GM19238 (cell line): ENCODE results near the gene AHNAK.
A peak's percentile ranks its signal among the peaks of the same experiment; 100 is the strongest.
"Not testable (repeated sequence)": the region's sequence is repeated elsewhere in the genome, so short reads cannot be mapped to it uniquely, and the experiment has no call there.

ENCODE experiments used
- DNase-seq: peaks from one replicate; pipeline ENCODE4 v3.0.0; 2011; ENCODE audit warnings: low spot score; ENCODE audit not compliant: insufficient read length

Gene AHNAK, protein sequence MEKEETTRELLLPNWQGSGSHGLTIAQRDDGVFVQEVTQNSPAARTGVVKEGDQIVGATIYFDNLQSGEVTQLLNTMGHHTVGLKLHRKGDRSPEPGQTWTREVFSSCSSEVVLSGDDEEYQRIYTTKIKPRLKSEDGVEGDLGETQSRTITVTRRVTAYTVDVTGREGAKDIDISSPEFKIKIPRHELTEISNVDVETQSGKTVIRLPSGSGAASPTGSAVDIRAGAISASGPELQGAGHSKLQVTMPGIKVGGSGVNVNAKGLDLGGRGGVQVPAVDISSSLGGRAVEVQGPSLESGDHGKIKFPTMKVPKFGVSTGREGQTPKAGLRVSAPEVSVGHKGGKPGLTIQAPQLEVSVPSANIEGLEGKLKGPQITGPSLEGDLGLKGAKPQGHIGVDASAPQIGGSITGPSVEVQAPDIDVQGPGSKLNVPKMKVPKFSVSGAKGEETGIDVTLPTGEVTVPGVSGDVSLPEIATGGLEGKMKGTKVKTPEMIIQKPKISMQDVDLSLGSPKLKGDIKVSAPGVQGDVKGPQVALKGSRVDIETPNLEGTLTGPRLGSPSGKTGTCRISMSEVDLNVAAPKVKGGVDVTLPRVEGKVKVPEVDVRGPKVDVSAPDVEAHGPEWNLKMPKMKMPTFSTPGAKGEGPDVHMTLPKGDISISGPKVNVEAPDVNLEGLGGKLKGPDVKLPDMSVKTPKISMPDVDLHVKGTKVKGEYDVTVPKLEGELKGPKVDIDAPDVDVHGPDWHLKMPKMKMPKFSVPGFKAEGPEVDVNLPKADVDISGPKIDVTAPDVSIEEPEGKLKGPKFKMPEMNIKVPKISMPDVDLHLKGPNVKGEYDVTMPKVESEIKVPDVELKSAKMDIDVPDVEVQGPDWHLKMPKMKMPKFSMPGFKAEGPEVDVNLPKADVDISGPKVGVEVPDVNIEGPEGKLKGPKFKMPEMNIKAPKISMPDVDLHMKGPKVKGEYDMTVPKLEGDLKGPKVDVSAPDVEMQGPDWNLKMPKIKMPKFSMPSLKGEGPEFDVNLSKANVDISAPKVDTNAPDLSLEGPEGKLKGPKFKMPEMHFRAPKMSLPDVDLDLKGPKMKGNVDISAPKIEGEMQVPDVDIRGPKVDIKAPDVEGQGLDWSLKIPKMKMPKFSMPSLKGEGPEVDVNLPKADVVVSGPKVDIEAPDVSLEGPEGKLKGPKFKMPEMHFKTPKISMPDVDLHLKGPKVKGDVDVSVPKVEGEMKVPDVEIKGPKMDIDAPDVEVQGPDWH (N-terminal part only)

DNA sequence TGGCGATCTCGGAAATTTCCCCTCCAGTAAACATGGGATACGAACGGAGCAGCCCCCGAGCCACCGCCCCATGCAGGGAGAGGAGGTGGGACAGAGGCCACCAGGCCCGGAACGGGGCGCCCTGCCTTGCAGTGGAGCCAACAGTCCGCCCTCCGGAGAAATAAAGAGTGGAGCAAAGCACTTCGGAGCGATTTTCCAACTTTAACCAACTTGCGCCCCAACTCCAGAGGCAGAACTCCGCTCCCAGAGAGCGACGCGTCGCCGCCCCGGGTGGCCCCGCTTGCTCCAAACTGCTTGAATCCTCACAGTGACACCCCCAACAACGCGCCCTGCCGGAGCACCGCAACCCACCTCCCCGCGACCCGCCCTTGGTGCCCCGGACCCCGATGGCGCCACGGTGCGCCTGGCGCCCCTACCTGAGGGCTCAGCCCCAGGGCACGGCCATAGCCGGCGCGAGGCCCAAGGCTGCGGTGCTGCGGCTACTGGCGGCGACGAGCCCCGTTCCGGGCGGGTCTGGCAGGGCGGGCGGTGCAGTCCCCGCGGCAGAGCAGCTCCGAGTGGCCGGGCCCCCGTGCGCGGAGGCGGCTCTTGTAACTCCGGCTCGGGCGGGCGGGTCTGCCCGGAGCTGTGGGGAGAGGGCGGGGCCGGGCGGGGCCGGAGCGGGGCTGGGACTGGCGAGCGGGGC is at the start of gene AHNAK:
Gene AHNAK, minus strand, starts transcription at position 563 of the 685 bp plus-strand sequence. CDS start 10,708 bp downstream, outside the sequence.
- no peak for DNase-seq

DNA sequence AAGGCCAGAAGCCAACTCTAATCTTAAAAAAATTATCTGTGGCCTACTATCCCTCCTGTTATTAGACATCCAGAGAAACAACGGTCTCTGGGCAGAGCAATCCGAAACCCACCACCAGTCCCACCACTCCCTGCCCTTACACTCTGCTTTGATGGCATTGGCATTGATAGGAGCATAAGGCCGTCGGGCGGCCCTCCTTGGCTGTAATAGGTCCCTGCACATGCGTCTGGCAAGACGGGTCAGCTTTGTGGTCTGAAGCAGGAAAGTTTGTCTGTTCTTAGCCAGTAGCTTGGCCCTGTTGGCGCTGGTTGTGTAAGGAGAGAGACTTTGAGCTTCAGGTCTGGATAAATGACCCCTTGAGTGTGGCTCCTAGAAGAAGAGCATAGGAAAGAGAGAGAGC is 48.5 kb upstream of the AHNAK start:
- DNase-seq = no peak

DNA sequence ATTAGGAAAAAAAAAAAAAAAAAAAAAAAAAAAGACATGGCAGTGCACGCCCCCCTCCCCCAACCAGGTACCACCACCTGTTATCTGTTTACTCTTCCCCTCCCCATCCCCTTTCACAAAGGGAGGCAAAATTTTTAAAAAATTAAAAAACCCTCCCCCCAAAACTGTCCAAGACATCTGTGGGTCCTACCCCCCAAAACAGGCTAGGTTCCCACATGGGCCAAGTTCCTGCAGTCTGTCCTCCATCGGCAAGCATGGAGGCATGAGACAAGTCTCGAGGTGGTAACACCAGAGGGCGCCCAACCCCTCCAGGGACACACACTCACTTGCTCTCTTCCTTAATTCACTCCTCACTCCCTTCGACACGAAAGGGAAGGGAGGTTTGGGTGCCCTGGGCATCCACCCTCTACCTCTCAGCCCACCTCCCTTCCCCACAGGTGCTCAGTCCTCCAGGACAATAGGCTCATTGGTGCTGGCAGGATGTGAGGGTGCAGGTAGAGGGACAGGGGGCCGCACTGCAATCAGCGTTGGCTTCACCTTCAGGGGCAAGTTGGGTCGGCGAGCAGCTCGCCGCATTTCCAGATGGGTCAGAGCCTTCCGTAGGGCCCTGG is 46.9 kb upstream of the AHNAK start:
- DNase-seq = no peak

DNA sequence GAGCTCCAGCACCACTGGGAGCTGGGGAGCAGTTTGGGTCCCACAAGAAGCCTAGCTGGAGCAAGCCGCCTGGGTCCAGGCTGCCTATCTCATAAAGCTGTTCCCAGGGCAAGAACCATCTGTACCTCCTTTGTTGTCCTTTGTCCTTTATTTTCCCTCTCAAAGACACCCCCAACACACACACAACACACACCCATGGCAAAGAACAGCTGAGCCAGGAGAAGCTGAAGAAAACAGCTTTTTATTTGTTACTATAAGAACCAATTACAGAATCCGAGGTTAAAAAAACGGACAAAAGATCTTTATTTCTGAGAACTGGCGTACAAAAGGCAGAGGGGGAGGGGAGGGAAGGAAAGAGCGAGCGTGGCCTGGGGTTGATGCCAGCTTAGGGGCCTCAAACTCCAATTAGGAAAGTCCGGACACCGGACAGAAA is 46.4 kb upstream of the AHNAK start:
- DNase-seq = no peak

DNA sequence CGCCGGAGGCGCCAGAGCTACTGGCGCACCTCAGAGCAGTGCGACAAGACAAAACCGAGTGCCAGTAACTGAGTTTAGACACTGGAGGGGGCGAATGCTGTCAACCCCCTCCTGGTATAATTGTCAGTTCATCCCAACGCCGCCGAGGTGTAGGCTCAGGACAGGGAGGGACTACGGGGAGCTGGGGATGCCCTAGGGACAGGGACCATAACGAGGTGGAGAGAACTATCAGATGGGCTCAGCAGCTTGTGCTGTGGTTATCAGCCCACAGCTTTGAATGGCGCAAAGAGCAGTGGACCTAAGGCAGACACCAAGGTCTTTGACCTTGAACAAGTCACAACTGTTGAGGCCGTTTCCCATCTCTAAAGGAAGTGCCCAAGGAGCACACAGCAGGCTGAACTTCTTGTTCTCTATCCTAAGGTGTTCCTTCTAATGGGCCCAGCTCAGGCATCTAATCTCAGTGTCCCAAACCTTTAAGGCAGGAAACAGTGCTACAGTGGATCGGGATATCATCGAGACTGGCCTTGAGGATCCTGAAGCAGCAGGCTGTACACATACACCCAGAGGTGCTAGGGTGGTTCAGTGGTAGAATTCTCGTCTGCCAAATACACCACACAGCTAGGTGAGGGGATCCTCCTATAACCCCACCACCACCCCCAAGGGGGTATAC is 45.7 kb upstream of the AHNAK start:
- no peak for DNase-seq

DNA sequence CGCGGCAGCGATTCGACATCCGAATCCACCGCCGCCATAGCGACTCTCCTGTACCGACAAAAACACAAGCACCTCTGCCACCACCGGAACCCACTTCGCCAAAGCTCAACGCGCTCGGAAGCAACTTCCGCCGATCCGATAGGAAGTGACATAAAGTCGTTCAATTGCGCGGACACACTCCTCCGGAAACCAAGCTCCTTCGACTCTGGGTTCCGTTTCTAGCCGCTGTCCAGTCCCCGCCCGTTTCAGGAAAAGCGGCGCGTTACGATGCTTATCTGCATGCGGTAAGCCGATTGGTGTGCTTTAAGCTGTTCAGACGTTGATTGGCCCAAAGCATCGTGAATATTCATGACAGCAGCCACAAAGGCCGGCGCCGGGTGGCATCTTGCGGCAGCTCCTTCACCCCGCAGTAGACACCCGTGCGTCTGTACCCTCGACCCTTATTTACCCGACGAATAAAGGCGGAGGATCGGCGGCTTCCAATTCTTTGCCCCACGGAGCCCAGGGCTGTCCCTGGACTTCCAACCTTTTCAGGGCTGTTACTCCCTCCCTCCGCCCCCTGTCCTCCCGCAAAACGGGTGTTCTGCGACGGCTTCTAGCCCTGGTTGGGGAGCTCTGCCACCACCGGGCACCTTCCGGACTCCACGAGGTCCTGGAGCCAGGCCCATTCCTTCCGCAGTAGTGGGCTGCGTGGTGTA is 45.0 kb upstream of the AHNAK start, which contains the start of gene TUT1:
Gene TUT1, minus strand, starts transcription at position 76 of the 698 bp plus-strand sequence. Its CDS starts 38 bp downstream, at position 38.
- peak; percentile 89 for DNase-seq

DNA sequence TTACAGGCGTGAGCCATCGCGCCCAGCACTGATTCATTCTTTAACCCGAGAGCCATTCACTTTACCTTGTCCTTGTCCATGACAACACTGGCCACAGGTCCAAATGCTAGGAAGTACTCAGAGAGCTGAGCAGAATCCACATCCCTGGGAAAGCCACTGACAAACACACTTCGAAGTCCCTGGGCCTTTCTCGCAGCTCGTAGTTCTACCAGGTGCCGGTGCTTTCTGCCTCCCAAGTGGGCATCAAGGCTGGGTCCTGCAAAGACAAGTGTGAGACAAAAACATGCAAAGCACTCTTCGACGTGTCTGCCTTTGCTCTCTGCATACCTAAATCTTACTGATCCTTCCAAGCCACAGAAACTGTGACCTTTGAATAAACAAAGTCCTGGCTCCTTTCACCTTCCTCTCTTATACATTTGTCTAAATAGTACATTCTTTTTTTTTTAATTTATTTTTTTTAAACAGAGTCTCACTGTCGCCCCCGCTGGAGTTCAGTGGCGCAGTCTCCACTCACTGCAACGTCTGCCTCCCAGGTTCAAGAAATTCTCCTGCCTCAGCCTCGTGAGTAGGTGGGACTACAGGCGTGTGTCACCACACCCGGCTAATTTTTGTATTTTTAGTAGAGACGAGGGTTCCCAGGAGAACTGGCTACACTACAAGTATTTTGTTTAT is 42.5 kb upstream of the AHNAK start:
- DNase-seq = no peak

DNA sequence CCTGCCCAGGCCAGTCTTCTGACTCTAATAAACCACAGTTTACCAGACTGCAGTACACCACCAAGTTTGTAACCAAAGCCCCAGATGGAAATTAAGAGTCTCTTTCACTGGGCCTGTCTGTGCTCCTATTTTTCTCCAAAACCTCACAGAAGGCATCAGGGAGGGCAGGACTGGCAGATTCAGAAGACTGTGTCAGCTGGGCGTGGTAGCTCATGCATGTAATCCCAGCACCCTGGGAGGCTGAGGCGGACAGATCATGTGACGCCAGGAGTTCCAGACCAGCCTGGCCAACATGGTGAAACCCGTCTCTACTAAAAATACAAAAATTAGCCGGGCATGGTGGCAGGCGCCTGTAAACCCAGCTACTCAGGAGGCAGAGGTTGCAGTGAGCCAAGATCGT is 38.8 kb upstream of the AHNAK start:
- not testable (repeated sequence) for DNase-seq

DNA sequence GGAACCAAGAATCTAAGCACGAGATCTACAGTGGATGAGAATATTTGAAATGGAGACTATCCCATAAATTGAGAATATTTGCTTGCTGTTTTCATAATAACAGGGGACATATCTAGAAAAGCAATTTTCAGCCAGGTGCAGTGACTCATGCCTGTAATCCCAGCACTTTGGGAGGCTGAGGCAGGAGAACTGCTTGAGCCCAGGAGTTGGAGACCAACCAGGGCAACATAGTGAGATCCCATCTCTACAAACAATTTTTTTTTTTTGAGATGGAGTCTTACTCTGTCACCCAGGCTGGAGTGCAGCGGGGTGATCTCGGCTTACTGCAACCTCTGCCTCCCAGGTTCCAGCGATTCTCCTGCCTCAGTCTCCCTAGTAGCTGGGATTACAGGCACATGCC is 35.1 kb upstream of the AHNAK start:
- not testable (repeated sequence) for DNase-seq

DNA sequence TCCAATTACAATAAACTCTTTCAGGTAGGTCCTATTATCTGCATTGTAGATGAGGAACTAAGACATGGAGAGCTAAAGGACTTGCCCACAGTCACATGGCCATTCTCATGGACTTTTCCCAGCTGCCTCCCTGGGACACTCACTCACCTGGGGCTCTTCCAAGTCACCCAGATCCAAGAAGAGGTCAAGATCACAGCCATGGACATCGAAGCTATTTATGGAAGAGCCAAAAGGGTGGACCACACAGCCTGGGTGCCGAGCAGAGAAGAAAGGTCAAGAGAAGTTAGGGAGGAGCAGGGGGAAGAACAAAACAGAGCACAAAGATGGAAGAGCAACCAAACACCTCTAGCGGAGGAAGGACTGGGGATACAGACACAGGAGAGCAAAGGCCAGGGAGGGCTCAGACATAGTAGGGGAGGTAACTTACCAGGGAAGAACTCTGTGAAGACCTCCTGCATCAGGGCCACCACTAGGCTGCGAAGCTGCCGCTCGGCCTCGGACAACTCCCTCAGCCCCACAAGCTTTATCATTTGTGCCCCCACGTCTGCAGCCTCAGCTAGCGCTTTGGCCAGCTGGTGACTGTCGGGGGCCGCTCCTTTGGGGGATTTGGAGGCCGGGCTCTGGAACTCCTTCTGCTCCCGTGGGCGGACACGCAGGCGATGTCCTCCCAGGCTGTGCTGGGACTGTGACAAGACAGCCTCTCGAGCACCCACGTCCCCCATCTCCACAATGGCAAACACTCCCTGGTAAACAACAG is 34.5 kb upstream of the AHNAK start:
- no peak for DNase-seq

DNA sequence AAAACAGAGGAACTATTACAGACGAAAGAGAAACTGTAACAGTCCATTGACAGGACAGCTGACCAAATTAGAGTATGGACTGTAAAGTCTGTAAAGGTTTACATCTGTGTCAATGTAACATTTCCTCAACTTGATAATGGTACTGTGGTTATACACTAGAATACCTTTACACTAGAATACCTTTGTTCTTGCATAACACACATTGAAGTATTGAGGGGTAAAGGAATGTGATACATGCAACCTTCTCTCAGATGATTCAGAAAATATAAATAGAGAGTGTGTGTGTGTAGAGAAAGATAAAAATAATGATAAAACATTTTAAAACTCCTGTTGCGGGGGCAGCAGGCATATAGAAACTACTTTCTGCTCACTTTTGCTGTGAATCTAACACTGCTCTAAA is 32.6 kb upstream of the AHNAK start:
- no peak for DNase-seq

DNA sequence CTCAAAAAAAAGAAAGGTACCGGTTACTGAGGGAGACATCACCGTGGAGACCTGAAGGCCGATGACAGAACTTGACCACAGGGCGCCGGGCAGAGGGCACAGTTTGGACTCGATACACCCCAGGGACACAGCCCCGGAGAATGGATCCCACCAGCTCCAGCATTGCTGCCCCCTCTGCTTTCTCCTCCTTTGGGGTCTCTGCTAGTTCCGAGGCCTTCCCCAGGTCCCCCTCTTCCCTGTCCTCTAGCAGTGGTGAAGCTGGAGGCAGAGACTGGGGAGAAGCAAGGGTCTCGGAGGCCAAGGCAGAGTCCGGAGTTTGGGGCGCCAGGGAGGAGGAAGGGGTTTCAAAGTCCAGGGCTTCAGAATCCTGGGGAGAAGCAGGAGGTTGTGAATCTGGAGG is 31.9 kb upstream of the AHNAK start:
- no peak for DNase-seq

DNA sequence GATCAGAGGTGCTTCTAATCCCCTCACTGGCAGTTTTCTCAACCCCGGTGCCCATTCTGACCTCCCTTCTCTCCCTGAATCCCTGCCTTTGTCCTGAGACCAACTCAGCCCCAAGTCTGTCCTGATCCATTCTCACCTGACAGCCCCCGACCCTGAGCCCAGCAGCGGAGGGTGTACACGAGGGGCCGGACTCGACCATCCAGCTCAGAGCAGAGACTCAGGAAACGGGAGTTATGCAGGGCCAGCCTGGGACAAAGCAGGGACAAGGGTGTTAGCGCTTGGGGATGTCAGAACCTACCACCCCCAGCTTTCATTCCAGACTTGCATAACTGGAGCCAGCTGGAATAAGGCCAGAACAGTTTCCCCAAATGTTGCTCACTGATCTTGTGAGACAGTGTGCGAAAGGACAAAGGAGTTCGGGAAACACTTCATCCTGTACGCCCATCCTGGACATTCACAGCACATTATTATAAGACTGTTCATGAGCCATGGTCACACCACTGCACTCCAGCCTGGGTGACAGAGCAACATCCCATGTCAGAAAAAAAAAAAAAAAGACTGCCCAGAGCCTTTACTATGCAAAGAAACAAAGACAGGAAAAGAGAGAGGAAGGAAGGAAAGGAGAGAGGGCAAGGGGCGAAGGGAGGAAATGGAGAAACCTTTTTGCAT is 30.6 kb upstream of the AHNAK start:
- no peak for DNase-seq

DNA sequence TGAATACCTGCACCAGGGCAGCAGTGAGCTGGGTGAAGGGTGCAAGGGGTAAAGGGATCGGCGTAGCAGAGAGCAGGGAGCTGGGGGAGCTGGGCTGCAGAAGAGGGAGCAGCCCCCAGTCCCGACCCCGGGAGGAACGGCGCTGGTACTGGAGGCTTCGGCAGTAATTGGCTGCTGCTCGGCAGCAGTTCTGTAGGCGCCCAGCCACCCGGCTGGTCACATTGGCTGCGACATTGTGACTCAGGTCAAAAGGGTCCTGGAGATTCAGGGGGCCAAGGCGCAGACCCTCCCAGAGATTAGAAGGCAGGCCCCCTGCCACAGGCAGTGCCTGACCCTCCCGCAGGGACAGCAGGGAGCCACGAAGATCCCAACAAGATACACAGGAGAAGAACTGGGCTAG is 29.2 kb upstream of the AHNAK start:
- no peak for DNase-seq

DNA sequence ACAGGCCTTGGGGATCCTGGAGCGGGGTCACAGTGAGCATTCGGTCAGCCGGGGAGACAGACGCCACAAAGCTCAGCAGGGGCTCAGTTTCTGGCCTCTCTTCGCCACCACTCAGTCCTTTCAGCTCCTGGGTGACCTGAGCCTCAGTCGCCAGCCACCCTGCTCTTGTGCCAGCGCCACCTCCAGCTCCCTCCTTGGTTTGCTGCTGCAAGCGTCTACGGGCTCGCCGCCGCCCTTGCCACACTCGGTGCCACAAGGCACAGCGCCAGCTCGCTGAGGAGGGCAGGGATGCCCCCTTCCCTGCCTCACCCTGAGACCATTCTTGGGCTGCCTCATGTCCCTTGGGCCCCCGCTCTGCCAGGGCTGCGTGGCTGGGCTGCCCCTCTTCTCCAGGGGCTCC is 28.6 kb upstream of the AHNAK start:
- no peak for DNase-seq

DNA sequence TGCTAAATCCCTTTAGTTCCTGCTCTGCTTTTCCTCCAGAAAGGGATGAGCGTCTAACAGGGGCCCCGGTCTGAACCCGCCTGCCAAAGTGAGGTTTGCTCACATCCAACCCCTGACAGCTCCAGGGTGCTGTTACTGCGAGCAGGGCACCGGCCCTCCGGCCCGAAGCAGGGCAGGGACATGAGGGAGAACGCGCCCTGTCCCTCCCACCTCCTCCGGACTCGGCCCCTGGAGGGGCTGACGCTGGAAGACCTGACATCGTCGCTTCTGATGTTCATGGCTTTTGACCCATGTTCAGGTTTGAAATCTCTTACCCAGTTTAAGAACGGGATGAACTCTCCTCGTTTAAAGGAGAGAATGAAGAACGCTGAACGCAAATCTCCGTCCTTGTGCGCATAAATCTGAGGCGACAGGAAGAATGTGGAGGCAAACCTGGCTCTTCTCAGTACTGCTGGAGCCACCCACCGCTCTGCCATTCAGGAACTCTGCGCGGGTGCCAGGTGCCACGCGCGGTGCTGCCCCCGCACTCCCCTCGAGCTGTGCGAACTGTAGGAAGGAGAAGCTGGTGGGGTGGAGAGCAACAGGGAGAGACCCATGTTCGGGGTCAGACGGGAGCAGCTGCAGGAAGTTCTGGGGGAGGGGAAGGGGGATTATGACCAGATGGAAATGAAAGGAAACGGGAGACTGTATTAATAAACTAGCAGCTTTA is 27.9 kb upstream of the AHNAK start:
- no peak for DNase-seq
